K562 (cell line): ENCODE data around the gene GAK. TPM values are rescaled to one million over a fixed set of nuclear protein-coding genes. Genes with fewer than 3 reads are reported as not detected.

Experiments used
- ATAC-seq: fragments of 200-7000 bp; cut with Tn5 transposase; 3 replicates; pipeline ENCODE4 v1.9.1; 2020; ENCODE audit warnings: moderate library complexity
- BruUV-seq: library from RNA; stranded (reverse); fragments of 400-500 nt; replicated peaks from 2 replicates; lab custom pipeline; 2021; lab: Mats Ljungman, UMichigan
- CTCF ChIA-PET: fragments of 300-600 bp; formaldehyde crosslinking; extraction: SDS; loops from one replicate; lab custom pipeline; 2021; ENCODE audit warnings: low intra/inter-chr PET ratio; lab: Yijun Ruan, JAX
- POLR2A ChIA-PET: fragments of 300-600, 350-650 bp; sonication (Branson Sonifier 250); formaldehyde crosslinking; extraction: SDS; loops from one replicate; lab custom pipeline; 2021; ENCODE audit warnings: antibody characterized with exemption, inconsistent platforms; lab: Yijun Ruan, JAX
- DNase-seq, 4 experiments: peaks; one replicate each; pipeline versions ENCODE4 v3.0.0 to v3.0.0-alpha.2; 2011 to 2018; ENCODE audit warnings: low spot score in 3 of 4, mixed read lengths in 3 of 4; ENCODE audit errors: extremely low read depth in 1 of 4
- FAIRE-seq: peaks from 2 replicates; lab custom pipeline; 2011; peaks lifted over from hg19 to GRCh38; lab: Jason Lieb, UNC
- H2AFZ ChIP-seq: 2 replicates; pipeline ENCODE4 v1.6.0; 2011; ENCODE audit warnings: low read depth, low read length, control low read depth, inconsistent platforms
- H3K27ac ChIP-seq: fragments of 200-600 bp; 3 replicates; pipeline ENCODE4 v1.8.0; 2011; ENCODE audit warnings: low read depth, mild to moderate bottlenecking, control low read depth, inconsistent platforms, low read length, moderate library complexity, mixed read lengths; ENCODE audit errors: extremely low read depth
- H3K27me3 ChIP-seq, 2 experiments: fragments of 300-600 bp in 1 of 2; 2 replicates in 1 of 2; 3 replicates in 1 of 2; pipeline versions ENCODE4 v1.6.0 to v1.8.0; 2011; ENCODE audit warnings: inconsistent platforms in 2 of 2, low read length in 2 of 2, mild to moderate bottlenecking in 1 of 2, mixed read lengths in 1 of 2, moderate library complexity in 1 of 2; ENCODE audit not compliant: control insufficient read depth in 2 of 2, insufficient read depth in 2 of 2
- H3K36me3 ChIP-seq: fragments of 300-600 bp; 3 replicates; pipeline ENCODE4 v1.8.0; 2011; ENCODE audit warnings: mild to moderate bottlenecking, low read length, inconsistent platforms; ENCODE audit not compliant: control insufficient read depth, insufficient read depth
- H3K4me1 ChIP-seq, 2 experiments: fragments of 200-600 bp in 1 of 2; replicated peaks in 1 of 2; 2 replicates in 1 of 2; 3 replicates in 1 of 2; pipeline versions ENCODE4 v1.5.1 to v1.8.0; 2011; ENCODE audit warnings: inconsistent platforms in 2 of 2, low read length in 2 of 2, mild to moderate bottlenecking in 1 of 2, mixed read lengths in 1 of 2, moderate library complexity in 1 of 2; ENCODE audit not compliant: control insufficient read depth in 2 of 2, insufficient read depth in 2 of 2
- H3K4me2 ChIP-seq: 2 replicates; pipeline ENCODE4 v1.6.1; 2011; ENCODE audit warnings: low read length, control low read depth, inconsistent platforms, mixed read lengths; ENCODE audit not compliant: insufficient read depth
- H3K4me3 ChIP-seq: fragments of 200-600 bp; sonication (generic), shearing (Covaris generic); 2 replicates; pipeline ENCODE4 v1.5.1; 2016; ENCODE audit warnings: control low read depth, inconsistent platforms
- H3K79me2 ChIP-seq: fragments of 200-600 bp; 3 replicates; pipeline ENCODE4 v1.8.0; 2011; ENCODE audit warnings: low read length, inconsistent platforms; ENCODE audit not compliant: control insufficient read depth, insufficient read depth
- H3K9ac ChIP-seq, 2 experiments: 2 replicates each; pipeline versions ENCODE4 v1.6.0 to v1.6.1; 2011; ENCODE audit warnings: low read depth in 2 of 2, low read length in 2 of 2, control low read depth in 1 of 2, inconsistent platforms in 1 of 2, mild to moderate bottlenecking in 1 of 2, mixed read lengths in 1 of 2; ENCODE audit not compliant: insufficient read depth in 1 of 2
- H3K9me1 ChIP-seq: one replicate; pipeline ENCODE4 v1.6.0; 2011; ENCODE audit warnings: inconsistent platforms, mild to moderate bottlenecking, low read length, moderate library complexity; ENCODE audit not compliant: control insufficient read depth, insufficient read depth
- H3K9me3 ChIP-seq: replicated peaks from 2 replicates; pipeline ENCODE4 v1.5.1; 2011; ENCODE audit warnings: low read depth, low read length, inconsistent platforms; ENCODE audit not compliant: control insufficient read depth, insufficient read depth
- H4K20me1 ChIP-seq: replicated peaks from 2 replicates; pipeline ENCODE4 v1.6.1; 2011; ENCODE audit warnings: low read length, inconsistent platforms, mixed read lengths; ENCODE audit not compliant: control insufficient read depth, insufficient read depth
- BMI1 ChIP-seq: fragments of 150-350 bp; IDR thresholded peaks from 2 replicates; pipeline ENCODE4 v1.6.1; 2014; ENCODE audit warnings: low read length
- ELF1 ChIP-seq: fragments of 200-800 bp; sonication (Bioruptor generic); IDR thresholded peaks from 2 replicates; pipeline ENCODE4 v1.6.1; 2016; ENCODE audit warnings: missing genetic modification characterization, missing compliant biosample characterization
- HDAC6 ChIP-seq: IDR thresholded peaks from 2 replicates; pipeline ENCODE4 v1.6.1; 2012; ENCODE audit warnings: low read depth, mild to moderate bottlenecking, control low read depth, inconsistent platforms, low read length, moderate library complexity
- MYNN ChIP-seq, 2 experiments: sonication (generic); formaldehyde crosslinking in 1 of 2; IDR thresholded peaks; 2 replicates each; pipeline versions ENCODE4 v1.5.0 to v1.6.1; 2016 to 2020; ENCODE audit warnings: antibody characterized with exemption in 1 of 2, missing genetic modification reagents in 1 of 2
- SMARCB1 ChIP-seq: IDR thresholded peaks from 2 replicates; pipeline ENCODE4 v1.6.1; 2011; ENCODE audit warnings: improper control_type of control experiment, low read depth; ENCODE audit not compliant: insufficient read length
- SREBF2 ChIP-seq: sonication (generic); formaldehyde crosslinking; IDR thresholded peaks from 2 replicates; pipeline ENCODE4 v1.4.0; 2020; ENCODE audit warnings: mild to moderate bottlenecking, missing genetic modification reagents
- TEAD4 ChIP-seq, 2 experiments: sonication (generic) in 1 of 2; formaldehyde crosslinking in 1 of 2; IDR thresholded peaks; 2 replicates each; pipeline versions ENCODE4 v1.6.1 to v1.8.0; 2012 to 2022; ENCODE audit warnings: borderline replicate concordance in 1 of 2, inconsistent platforms in 1 of 2, low read length in 1 of 2, mild to moderate bottlenecking in 1 of 2, missing genetic modification reagents in 1 of 2
- ZBTB5 ChIP-seq: fragments of 450-650 bp; IDR thresholded peaks from 2 replicates; pipeline ENCODE4 v1.6.1; 2017; ENCODE audit warnings: antibody characterized with exemption
- ZHX1 ChIP-seq: fragments of 150-350 bp; conservative IDR thresholded peaks from 2 replicates; pipeline ENCODE4 v1.6.1; 2014; ENCODE audit warnings: low read length
- ZKSCAN3 ChIP-seq: fragments of 250-450 bp; sonication (Bioruptor Pico); IDR thresholded peaks from 2 replicates; pipeline ENCODE4 v1.4.0; 2020
- WGBS: fragments of 100-300 bp; shearing (Covaris generic); methylation state at CpG from one replicate; pipeline ENCODE4 v1.1.6; 2016; ENCODE audit warnings: low coverage, mixed read lengths; ENCODE audit not compliant: insufficient coverage; ENCODE audit errors: missing lambda C conversion rate; 5-methylcytosine and 5-hydroxymethylcytosine counted together
- in situ Hi-C: fragments of 300-500 bp; cut with MboI; formaldehyde crosslinking; loops from 4 replicates; pipeline ENCODE4 v1.15.0; 2018; ENCODE audit warnings: inconsistent platforms, mixed read lengths
- intact Hi-C: fragments of 100-400 bp; cut with micrococcal nuclease; formaldehyde crosslinking; loops from 2 replicates; pipeline ENCODE4 v1.14.2; 2022
- polyA plus RNA-seq, 8 experiments: library from polyadenylated mRNA; depleted of rRNA in 4 of 8; stranded (reverse) in 5 of 8; unstranded in 3 of 8; fragments of >200 nt; fragmentation: Nextera tagmentation in 2 of 8; fragmentation: Illumina TruSeq in 1 of 8; extraction: Ambion mirVana in 2 of 8; extraction: Trizol in 1 of 8; gene quantifications; 2 replicates each; pipeline versions ENCODE4 v1.2.1 to v1.2.3, GENCODE V29; 2011 to 2014; ENCODE audit warnings: inconsistent platforms in 1 of 8, missing spikeins in 1 of 8
- total RNA-seq, 7 experiments: library from RNA; depleted of rRNA in 6 of 7; stranded (reverse); fragments of >200 nt in 6 of 7; fragmentation: Illumina TruSeq in 2 of 7; extraction: Trizol in 2 of 7; gene quantifications; 2 replicates each; pipeline versions ENCODE4 v1.2.1 to v1.2.3, GENCODE V29; 2011 to 2021; ENCODE audit warnings: low replicate concordance in 1 of 7
- TF ChIP-seq, protein P1 (sequence below): fragments of 450-650 bp; conservative IDR thresholded peaks from 2 replicates; pipeline ENCODE4 v1.6.1; 2016; ENCODE audit warnings: missing genetic modification characterization, low read depth, mild to moderate bottlenecking, missing compliant biosample characterization, moderate library complexity
- TF ChIP-seq, protein P2 (sequence below), 3 experiments: fragments of 200-800 bp in 1 of 3; fragments of 250-450 bp in 1 of 3; fragments of 450-650 bp in 1 of 3; sonication (Bioruptor Pico) in 1 of 3; sonication (Bioruptor generic) in 1 of 3; formaldehyde crosslinking in 1 of 3; IDR thresholded peaks; 2 replicates each; pipeline versions ENCODE4 v1.6.1 to v1.8.0; 2016 to 2022; ENCODE audit warnings: mild to moderate bottlenecking in 2 of 3, missing genetic modification characterization in 2 of 3, missing compliant biosample characterization in 1 of 3, moderate library complexity in 1 of 3

Gene GAK
- total and polyA plus RNA-seq, 9 of the 15 experiments (the other 6 are each of a cell fraction or from before 2014, with no cell fraction given), result 1.3 to 102 (median 16.2) TPM

- Histone ChIP-seq H3K4me2 (no peak overlapping the region), H2AFZ (no peak overlapping the region), H3K9me3 (peaks cover 4% of the 10 kb centered on the region; the same call in 1 of the 2 replicates), H3K27me3 (no peaks in the 10 kb centered on the region), H3K36me3 (peaks cover 89% of the 10 kb centered on the region; the same call in 2 of the 3 replicates), H3K4me1 (peaks cover 0 to 22% of the 10 kb centered on the region in 2 experiments; a peak in 1 of 5 replicates), H3K9ac (no peak overlapping the region), H3K79me2 (no peaks in the 10 kb centered on the region), H3K9me1 (no peaks in the 10 kb centered on the region), H3K27ac (no peak overlapping the region), H4K20me1 (no peaks in the 10 kb centered on the region), H3K4me3 (no peak overlapping the region)
- intact Hi-C loops, result no loop called here
- WGBS, result 96% methylated on average over 8 of the region's 9 CpGs
- in situ Hi-C loops, result no loop called here
- no peak for ATAC-seq
- FAIRE-seq, result no peak
- ChIA-PET CTCF (no interaction called here), POLR2A (interaction anchor here (0.5 kb wide), 1 partner anchor 12 kb away, joined by 3 read pairs; no protein-coding TSS in a partner anchor)
- no peak for DNase-seq
- no TSS peak for BruUV-seq
- TF ChIP-seq HDAC6 (no peak), ZKSCAN3 (no peak), SMARCB1 (no peak), ELF1 (tag) (no peak), SREBF2 (no peak), ZHX1 (no peak), TEAD4 (IDR thresholded peaks at IDR 0.05; ENCODE audit: low read length) (no peak), TEAD4 (CRISPR knock-in tag; IDR thresholded peaks at IDR 0.05; ENCODE audit: borderline replicate concordance) (no peak), ZBTB5 (no peak), MYNN (IDR thresholded peaks at IDR 0.05) (no peak), MYNN (CRISPR knock-in tag; IDR thresholded peaks at IDR 0.05) (no peak), BMI1 (no peak)
- TF ChIP-seq, protein P1, sequence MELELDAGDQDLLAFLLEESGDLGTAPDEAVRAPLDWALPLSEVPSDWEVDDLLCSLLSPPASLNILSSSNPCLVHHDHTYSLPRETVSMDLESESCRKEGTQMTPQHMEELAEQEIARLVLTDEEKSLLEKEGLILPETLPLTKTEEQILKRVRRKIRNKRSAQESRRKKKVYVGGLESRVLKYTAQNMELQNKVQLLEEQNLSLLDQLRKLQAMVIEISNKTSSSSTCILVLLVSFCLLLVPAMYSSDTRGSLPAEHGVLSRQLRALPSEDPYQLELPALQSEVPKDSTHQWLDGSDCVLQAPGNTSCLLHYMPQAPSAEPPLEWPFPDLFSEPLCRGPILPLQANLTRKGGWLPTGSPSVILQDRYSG (tag), result no peak
- TF ChIP-seq, protein P2, sequence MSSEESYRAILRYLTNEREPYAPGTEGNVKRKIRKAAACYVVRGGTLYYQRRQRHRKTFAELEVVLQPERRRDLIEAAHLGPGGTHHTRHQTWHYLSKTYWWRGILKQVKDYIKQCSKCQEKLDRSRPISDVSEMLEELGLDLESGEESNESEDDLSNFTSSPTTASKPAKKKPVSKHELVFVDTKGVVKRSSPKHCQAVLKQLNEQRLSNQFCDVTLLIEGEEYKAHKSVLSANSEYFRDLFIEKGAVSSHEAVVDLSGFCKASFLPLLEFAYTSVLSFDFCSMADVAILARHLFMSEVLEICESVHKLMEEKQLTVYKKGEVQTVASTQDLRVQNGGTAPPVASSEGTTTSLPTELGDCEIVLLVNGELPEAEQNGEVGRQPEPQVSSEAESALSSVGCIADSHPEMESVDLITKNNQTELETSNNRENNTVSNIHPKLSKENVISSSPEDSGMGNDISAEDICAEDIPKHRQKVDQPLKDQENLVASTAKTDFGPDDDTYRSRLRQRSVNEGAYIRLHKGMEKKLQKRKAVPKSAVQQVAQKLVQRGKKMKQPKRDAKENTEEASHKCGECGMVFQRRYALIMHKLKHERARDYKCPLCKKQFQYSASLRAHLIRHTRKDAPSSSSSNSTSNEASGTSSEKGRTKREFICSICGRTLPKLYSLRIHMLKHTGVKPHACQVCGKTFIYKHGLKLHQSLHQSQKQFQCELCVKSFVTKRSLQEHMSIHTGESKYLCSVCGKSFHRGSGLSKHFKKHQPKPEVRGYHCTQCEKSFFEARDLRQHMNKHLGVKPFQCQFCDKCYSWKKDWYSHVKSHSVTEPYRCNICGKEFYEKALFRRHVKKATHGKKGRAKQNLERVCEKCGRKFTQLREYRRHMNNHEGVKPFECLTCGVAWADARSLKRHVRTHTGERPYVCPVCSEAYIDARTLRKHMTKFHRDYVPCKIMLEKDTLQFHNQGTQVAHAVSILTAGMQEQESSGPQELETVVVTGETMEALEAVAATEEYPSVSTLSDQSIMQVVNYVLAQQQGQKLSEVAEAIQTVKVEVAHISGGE (CRISPR knock-in tag; IDR thresholded peaks at IDR 0.05), result no peak
Observed at GRCh38 chr4:871484-871883, 60.6 kb downstream of the GAK start.
